ENCODE measurements around the gene C1orf116.

C1orf116 gene

GRCh38 chr1:207060596-207060995, 28.0 kb upstream of the C1orf116 start:
- no peak overlapping the region for H3K4me3 ChIP-seq (replicated peaks; ENCODE audit: low read depth, low read length)
- TF ChIP-seq CTCF (IDR thresholded peaks at IDR 0.05; ENCODE audit: low read depth, low read length, missing control alignments) = no peak
- no peak for DNase-seq (ENCODE audit: extremely low read depth, low read depth)

DNA sequence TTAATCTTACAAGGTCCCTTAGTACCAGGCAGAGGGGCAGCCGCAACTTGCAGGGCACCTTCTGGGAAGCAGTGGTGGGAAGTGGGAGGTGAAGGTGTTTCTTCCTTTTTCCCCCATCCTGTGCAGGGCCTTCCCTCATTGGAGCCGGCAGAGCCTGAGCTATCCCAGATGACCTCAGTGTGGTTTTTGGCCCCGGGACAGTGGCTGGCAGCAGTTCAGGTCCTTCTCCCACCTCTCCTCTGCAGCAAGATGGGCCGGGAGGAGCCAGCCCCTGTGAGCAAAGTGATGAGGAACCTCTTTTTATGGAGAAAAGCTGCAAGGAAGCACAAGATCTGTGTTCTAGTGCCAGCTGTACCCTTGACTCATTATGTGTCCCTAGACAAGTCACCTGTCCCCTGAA, 27.3 kb upstream of the C1orf116 start:
- H3K4me3 ChIP-seq (replicated peaks; ENCODE audit: low read depth, low read length) = no peak overlapping the region
- no peak for TF ChIP-seq CTCF (IDR thresholded peaks at IDR 0.05; ENCODE audit: low read depth, low read length, missing control alignments)
- no peak for DNase-seq (ENCODE audit: extremely low read depth, low read depth)

- DNase-seq (ENCODE audit: extremely low read depth, low read depth) = no peak
- TF ChIP-seq CTCF (IDR thresholded peaks at IDR 0.05; ENCODE audit: low read depth, low read length, missing control alignments) = no peak
- H3K4me3 ChIP-seq (replicated peaks; ENCODE audit: low read depth, low read length) = no peak overlapping the region
These were observed 26.6 kb upstream of the C1orf116 start for GRCh38 chr1:207058878-207059867.

GRCh38 chr1:207058252-207058651, 25.7 kb upstream of the C1orf116 start:
- H3K4me3 ChIP-seq (replicated peaks; ENCODE audit: low read depth, low read length) = no peak overlapping the region
- TF ChIP-seq CTCF (IDR thresholded peaks at IDR 0.05; ENCODE audit: low read depth, low read length, missing control alignments) = no peak
- no peak for DNase-seq (ENCODE audit: extremely low read depth, low read depth)

GRCh38 chr1:207056673-207057072, 24.1 kb upstream of the C1orf116 start:
- DNase-seq (ENCODE audit: extremely low read depth, low read depth) = no peak
- H3K4me3 ChIP-seq (replicated peaks; ENCODE audit: low read depth, low read length) = no peak overlapping the region
- TF ChIP-seq CTCF (IDR thresholded peaks at IDR 0.05; ENCODE audit: low read depth, low read length, missing control alignments) = no peak

DNA sequence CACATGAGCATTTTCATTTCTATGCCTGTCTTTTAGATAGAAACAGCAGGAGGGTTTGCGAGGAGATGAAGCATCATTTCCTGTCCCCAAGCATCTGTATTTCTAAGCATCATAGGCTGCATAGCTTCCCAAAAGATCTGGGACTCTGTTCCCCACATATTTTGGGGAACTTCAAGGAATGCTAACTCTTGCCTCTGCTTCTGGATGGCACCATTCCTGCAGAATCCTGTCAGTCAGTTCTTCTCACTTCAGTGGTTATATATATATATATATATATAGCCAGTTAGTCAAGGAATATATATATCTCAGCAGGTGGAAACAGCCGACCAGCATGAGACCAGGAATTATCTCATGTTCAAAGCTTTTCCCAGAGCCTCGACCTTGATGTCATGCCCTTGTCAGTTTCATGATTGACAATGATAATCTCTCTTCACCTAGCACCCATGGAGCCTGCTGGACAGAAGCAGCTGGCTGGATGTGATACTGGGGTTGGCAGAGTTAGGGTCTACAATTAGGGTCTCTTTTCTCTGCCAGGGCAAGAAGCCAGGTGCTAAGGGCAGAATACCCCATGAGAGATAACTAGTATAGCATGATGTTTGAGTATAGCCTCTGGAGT, 22.9 kb upstream of the C1orf116 start:
- no peak overlapping the region for H3K4me3 ChIP-seq (replicated peaks; ENCODE audit: low read depth, low read length)
- no peak for TF ChIP-seq CTCF (IDR thresholded peaks at IDR 0.05; ENCODE audit: low read depth, low read length, missing control alignments)
- DNase-seq (ENCODE audit: extremely low read depth, low read depth) = no peak
